CD4-positive, alpha-beta T cell treated with Interleukin-17A for 4 hours (primary cell): Measurements from ENCODE around the gene SPATA1.
A peak's percentile ranks its signal among the peaks of the same experiment; 100 is the strongest.
"Not testable (repeated sequence)": the region's sequence is repeated elsewhere in the genome, so short reads cannot be mapped to it uniquely, and the experiment has no call there.

Experiments
- DNase-seq: peaks from one replicate; pipeline ENCODE4 v3.0.0-alpha.2; 2020; ENCODE audit warnings: mixed read lengths

SPATA1 gene

DNA sequence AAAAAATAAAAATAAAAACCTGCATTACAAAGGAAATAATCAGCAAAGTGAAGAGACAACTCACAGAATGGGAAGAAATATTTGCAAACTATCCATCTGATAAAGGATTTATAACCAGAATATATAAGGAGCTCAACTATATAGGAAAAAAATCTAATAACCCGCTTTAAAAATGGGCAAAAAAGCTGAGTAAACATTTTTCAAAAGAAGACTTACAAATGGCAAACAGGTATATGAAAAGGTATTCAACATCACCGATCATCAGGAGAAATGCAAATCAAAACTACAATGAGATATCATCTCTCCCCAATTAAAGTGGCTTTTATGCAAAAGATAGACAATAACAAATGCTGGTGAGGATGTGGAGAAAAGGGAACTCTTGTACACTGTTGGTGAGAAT lies 4.0 kb downstream of the SPATA1 start:
- no peak for DNase-seq

DNA sequence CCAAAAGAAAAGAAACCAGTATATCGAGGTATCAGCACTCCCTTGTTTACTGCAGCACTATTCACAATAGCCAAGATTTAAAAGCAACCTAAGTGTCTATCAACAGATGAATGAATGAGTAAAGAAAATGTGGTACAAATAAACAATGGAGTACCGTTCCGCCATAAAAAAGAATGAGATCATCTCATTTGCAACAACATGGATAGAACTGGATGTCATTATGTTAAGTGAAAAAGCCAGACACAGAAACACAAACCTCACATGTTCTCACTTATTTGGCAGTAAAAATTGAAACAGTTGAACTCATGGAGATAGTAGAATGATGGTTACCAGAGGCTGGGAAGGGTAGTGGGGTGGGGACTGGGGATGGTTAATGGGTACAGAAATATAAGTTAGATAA lies 4.5 kb downstream of the SPATA1 start:
- no peak for DNase-seq

DNA sequence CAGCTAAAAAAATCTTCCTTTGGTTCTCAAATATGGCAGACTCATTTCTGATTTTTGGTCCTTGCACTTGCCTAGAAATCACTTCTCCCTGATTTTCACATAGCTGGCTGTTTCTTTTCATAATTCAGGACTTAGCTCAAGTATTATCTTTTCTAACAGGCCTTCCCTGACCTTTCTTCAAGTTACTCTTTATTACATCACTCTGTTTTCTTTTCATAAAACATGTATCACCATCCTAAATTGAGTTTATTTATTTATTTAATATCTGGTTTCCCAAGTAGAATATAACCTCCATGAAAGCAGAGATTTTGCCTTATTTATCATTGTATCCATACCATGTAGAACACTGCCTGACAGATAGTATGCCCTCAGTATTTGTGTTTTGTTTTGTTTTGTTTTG lies 18.4 kb downstream of the SPATA1 start:
- DNase-seq = no peak

DNA sequence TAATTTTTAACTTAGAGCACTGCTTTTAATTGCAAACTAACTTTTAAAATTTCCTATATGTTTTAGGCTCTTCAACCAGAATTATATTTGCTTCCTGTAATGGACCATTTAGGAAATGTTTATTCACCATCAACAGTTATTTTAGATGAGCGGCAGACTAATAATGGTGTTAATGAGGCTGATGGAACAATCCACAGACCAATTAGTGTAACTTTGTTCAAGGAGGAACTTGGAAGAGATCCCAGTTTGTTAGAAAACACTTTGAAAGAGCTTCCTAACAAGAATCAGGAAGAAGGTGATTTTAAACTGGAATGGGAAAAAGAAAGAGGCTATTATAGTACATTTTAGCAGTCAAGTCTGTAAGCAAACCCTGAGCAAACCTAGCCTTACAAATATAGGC lies 19.6 kb downstream of the SPATA1 start:
- no peak for DNase-seq

DNA sequence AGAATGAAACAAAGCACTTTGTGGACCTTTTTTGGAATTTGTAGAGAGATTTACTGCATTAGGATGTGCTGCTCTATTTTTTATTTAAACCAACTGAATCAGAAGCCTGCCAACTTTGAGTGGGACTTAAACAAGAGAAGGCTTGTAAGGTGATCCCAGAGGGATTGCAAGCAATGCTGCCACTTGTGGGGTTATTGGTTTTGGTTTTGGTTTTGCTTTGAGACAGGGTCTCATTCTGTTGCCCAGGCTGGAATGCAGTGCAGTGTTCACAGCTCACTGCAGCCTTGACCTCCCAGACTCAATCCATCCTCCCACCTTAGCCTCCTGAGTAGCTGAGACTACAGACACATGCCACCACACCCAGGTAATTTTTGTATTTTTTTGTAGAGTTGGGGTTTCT lies 32.4 kb downstream of the SPATA1 start:
- DNase-seq = no peak

DNA sequence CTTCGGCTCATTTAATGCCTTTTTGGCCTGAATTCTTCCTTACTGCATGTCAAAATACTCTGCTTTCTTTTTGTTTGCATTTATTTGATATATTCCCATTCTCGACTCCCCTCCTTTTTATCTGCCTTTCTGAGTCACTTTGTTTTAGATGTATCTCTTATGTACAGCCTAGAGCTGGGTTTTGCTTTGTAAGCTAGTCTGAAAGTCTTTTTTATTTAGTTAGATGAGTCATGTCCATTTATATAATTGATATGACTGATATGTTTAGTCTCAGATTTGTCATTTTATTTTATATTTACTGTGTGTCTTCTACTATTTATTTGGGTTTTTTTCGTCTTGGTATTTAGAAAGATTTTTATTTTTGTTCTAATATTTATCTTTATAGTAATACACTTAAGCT lies 33.8 kb downstream of the SPATA1 start:
- no peak for DNase-seq

DNA sequence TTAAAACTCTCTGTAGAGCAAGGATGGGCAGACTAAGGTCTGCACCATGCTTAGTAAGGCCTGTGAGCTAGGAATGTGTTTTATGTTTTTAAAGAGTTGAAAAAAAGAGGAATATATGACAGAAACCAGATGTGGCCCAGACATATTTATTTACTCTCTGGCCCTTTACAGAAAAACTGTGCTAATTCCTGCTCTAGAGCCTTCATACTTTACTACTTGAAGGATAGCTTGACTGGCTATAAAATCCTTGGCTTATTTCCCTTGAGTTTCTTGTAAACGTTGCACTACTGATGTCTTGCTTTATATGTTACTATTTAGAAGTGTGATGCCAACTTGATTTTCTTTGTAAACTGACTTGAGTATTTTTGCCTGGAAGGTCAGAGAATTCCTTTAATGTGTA lies 34.6 kb downstream of the SPATA1 start:
- no peak for DNase-seq

DNA sequence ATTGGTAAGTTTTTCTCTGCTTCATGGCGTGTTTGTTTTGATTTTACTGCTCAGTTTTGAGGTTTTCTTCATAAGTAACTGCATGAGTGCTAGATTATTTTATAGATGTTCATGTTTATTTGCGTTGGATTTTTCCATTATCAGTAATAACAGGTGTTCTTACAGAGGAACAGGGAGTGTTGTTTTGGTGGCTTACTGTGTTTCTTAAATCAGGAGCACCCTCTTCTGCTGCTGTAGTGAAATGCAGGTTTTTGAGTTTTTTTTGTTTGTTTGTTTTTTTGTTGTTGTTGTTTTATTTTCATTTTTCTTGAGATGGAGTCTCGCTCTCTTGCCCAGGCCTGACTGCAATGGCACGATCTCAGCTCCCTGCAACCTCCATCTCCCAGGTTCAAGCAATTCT lies 35.5 kb downstream of the SPATA1 start:
- no peak for DNase-seq

DNA sequence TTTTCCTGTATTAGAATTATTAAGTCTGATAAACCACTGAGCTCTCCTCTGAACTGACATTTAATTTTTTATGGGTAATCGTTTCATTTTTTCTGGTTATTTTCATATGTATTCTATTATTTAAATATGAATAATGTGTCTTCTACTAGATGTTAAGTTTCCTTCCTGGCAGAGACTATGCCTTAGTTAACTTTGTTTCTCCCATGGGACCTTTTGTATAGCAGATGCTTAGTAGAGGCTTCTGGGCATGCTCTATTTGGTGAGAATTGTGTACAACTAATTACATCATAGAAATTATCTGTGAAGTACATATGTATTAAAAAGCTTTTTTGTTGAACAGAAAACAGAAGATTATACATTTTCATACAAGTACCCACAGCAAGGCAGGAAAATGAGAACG lies 44.6 kb downstream of the SPATA1 start:
- no peak for DNase-seq

DNA sequence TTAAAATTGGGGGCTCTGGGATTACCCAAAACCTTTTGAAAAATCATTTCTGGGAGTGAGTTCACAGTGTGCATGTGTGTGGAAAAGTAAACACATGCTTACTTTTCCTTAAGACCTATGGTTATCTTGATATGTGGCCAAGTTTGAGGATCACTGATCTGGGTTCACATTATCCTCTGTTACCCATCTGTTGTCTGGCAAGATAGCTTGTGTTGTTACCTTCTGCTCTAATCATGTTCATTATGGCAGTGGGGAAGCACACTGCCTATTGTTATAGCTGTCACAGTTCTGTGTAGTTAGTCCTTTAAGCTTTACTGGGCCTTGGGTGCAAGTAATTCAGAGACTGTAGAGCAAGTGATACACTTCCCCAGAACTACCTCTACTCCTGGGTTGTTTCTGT lies 63.0 kb downstream of the SPATA1 start:
- no peak for DNase-seq

DNA sequence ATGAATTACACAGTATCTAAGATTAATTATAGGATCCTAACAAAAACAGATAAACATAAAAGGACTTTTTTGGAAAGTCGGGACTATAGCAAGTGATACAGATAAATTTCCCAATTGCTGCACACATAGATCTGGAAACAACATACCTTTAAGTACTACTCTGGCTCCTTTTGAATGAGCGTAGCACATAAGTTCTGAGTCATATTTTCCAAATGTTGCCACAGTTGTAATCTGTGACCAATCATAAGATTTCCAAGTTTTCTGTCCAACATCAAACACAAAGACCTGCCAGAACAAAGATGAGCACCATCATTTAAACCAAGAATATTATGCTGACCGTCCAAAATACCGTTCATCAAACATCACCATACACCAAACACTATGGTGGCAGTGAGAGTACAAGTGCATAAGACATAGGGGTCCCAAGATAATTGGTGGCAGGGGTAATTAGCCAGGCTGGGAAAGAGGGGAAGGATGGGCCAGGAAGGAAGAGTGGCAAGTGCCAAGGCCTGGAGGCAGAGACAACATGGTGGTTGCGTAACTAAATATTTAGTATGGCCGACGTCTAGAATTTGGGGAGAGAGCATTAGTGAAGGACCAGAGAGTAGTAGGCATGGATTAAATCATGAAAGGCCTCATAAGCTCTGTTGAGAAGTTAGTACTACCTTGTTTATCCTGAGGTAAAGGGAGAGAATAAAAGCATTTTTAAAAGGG lies 64.4 kb downstream of the SPATA1 start:
- DNase-seq = no peak

DNA sequence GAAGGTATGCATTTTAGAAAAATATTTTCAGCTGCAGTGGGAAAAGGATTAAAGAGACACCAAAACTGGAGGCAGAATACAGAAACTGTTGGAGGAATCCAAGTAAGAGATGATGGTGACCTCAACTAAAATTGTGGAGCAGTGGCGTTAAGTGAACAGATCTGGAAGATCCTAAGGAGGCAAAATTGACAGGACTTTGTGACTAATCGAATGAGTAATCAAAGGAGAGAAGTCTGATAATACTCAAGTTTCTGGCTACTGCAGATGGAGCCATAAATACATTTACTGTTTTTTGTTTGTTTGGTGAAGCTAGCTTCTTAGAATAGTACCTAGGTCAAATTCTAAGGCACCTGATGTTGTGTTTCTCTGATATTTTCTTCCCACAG lies 65.0 kb downstream of the SPATA1 start:
- DNase-seq = no peak

DNA sequence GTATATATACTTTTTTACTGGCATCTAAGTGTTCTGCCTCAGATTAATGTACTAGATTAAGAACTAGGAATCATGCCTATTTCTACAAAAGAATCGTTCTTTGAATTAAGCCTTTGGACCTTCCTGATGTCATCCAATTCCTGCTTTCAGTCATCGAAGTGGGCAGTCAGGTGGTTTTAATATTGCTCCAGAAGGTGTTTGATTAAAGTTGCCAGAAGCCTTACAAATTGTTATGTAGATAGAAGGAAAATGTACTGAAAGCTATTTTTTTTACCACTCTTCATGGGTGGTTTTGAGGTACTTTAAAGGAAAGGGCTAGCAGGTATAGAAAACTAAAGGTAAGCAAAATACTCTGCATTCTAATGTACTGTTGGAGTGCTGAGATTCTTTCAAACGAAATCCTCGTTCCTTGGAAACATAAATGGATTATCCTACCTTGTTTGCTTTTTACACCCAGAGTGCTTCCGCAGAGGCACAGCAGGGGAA lies 67.3 kb downstream of the SPATA1 start:
- no peak for DNase-seq

DNA sequence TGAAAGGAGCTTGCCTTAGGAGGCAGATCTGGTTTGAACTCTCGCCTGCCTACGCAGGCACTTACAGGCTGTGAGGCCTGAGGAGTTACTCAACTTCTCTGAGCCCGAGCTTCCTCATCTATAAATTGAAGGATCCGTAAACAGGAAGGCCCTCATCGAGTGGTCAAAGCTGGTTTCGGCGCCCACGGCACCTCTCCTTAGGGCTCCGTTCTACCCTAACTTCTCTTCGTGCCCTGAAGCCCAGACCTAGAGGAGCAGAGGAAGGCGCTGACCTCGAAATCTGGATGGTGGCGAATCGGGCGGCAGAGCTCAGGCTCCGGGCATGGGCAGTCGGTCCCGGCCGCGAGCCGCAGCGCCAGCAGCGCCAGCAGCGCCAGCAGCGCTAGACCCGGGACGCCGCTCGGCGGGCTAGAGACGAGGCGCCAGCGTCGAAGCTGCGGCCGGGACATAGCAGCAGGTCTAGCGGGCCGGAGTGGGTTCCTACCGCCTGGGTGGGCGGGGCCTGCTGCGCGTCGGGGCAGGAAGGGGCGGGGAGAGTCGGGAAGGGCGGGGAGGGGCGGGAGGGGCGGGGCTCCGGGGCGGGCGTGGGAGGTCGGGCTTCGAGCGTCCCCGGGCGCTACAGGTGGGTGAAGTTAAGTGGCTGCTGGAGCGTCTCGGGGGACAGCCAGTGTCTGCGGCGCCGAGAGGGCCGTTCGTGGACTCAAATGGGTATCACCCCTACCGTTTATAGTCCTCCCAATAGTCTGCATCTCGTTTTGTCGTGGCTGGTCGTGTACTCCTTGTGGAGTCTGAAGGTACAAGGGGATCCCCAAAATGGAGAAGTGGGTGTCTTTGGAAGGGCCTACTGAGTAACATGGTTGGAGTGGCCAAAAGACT lies 68.0 kb downstream of the SPATA1 start, which contains the start of gene CTBS:
CTBS (minus strand) TSS at position 474 of the 876 bp plus-strand sequence; CDS start at position 449, 25 bp downstream.
- DNase-seq = peak; percentile 92

DNA sequence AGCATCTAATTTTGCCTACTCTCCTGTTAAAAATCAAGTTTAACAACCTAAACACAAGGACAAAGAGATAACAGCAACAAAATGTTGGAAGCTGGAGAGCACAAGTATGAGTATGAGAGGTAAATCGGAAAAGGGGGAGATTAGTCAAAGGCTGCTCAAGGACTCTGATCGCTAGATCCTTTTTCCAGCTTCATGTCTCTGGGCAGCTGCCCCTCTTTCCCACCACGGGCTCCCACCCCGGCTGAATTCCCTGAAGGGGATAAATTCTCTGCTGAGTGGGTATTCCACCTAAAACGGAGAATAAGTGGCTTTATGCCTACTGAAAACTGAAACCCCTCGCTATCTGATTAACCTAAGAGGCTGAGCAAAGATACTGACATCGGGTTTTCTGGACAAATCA lies 68.8 kb downstream of the SPATA1 start:
- DNase-seq = no peak

DNA sequence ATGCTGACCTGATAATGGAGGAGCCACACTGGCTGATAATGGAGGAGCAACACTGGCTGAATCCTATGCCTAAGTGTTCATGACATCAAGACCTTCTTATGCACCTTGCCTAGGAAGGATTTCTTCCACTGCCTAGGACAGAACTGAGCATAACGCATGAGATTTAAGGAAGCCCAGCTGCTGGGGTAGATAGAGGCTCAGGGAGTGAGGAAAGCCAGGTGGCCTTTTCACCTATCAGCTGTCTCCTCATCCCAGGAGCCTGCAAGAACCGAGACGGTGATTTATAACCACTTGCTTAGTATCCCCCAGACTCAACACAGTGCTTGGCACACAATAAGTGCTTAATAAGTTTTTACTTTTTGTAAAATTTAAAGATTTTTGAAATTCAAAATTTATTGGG lies 75.5 kb downstream of the SPATA1 start:
- no peak for DNase-seq

DNA sequence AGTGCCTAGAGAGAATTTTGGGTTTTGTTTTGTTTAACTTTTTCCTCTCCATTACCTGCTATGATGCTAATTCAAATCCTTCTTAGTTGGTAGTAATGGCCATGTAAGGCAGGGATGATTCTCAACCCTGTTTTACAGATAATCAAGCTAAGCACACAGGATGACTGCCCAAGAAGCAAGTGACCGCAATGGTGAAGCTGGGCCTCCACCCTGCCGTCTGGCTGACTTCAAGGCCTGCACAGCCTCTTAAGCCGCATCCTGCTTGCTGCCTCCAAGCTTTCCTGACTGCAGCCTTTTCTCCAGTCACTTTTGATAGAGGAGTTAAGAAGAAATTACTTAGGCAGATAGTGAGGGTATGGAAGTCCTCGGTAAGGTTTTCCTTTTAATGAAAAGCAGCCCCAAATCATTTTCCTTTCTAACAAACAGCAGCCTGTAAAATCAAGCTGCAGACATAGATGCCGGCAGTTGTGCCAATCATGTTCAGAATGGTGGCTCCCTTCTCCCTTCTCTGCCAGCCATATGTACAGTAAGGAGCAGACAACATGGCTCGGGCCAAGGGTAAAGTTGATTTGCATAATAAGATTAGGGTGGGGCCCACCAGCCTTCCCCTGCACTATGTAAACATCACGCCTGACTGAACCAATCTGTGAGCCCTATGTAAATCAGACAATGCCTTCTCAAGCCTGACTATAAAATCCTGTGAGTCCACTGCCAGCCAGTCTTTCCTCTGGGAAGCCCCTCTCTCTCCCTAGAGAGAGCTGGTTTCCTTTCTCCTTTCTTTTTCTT lies 76.8 kb downstream of the SPATA1 start:
- no peak for DNase-seq

DNA sequence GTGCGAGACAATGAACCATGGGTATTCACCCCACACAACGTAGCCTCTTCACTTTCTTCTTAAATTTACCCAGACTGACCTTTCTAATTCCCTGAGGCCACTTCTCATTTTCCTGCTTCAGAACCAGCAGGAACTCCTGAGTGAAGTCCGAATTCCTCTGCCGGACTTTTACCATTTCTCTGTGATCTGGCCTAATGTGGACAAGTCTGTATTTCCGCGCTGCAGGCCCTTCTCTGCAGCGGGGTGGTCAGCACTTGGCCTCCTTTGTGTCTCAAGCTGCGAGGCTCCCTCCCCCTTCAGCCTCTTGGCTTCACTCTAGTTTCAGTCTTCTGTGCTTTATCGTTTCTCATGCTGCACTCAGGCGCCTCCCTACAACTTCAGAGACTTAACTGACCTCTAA lies 77.5 kb downstream of the SPATA1 start:
- DNase-seq = no peak

DNA sequence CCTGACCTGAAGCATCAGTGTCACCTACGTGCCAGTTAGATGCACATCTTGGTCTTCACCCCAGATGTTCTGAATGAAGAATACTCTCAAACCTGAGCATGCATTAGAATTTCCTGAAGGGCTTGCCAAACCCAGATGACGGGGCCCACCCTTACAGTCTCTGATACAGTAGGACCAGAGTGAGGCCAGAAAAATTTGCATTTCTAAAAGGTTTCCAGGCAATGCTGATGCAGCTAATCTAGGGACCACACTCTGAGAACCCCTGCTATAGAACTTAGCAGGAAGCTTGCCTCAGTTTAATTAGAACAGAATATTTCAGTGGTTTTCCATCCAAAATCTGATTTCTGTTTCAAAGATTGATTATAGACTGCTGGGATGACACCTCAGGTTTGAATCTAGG lies 77.9 kb downstream of the SPATA1 start:
- no peak for DNase-seq

DNA sequence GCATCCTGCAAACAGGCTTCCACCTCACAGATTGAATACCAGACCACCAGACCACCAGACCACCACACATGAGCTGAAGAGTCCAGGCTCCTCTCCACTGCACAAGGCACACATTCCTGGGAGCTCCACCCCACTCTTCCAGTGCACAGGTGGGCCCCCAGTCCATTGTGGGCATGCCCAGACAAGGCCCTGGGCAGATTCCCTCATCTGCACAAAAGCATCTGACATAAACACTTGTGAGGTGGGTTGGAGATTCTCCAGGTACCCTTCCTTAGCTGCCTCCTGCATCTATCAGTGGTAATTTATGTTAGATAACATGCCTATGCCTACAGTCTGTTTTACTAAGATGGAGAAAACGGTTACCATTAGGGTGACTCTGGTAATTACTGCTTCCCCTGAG lies 79.6 kb downstream of the SPATA1 start:
- no peak for DNase-seq

DNA sequence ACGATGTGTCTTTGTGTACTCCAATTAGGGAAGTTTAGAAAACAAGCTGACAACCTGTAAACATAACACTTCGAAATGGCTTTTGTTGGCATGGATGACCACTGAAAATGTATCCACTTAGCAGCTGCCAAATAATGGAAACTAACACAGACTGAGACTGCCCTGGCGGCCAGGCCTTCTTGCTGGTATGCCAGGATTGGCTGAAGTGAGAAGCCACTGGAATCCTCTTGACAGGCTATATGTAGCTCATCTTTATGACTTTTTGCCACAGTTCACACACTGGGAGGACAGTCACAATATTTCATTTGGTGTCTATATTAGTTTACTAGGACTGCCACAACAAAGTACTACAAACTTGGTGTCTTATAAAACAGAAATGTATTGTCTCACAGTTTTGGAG lies 80.9 kb downstream of the SPATA1 start:
- no peak for DNase-seq

DNA sequence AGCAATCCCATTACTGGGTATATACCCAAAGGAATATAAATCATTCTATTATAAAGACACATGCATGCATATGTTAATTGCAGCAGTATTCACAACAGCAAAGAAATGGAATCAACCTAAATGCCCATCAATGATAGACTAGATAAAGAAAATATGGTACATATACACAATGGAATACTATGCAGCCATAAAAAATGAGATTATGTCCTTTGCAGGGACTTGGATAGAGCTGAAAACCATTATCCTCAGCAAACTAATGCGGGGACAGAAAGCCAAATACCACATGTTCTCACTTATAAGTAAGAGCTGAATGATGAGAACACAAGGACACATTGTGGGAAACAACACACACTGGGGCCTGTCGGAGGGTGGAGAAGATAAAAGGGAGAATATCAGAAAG lies 88.8 kb downstream of the SPATA1 start:
- not testable (repeated sequence) for DNase-seq

DNA sequence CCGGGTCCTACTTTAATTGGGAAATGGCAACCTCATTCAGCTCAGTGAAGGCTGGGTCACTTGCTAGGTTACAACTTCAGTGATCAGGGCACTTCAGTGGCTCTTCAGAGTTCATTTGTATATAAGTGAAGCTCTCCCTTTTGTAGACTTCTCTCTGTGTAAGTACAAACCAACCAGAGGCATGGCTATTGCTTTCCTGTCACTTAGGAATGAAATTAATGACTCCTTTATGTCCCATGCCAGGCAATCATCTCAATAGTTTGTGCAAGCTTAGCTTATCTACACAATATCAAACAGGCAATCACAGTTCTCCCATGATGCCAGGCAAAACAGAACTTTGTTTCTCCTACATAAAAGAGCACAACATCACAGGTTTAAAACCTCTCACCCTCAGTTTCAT lies 90.8 kb downstream of the SPATA1 start:
- no peak for DNase-seq
